Central memory CD8-positive, alpha-beta T cell (primary cell): Measurements from ENCODE around the gene GNS.
A peak's percentile ranks its signal among the peaks of the same experiment; 100 is the strongest.
"Not testable (repeated sequence)": the region's sequence is repeated elsewhere in the genome, so short reads cannot be mapped to it uniquely, and the experiment has no call there.

Experiments
- ATAC-seq: fragments of 150-1000 bp; cut with Tn5 transposase; replicated peaks from 2 replicates; pipeline ENCODE4 v1.10.0; 2022; ENCODE audit warnings: mild to moderate bottlenecking, moderate FRiP score, moderate number of reproducible peaks; ENCODE audit not compliant: poor library complexity, severe bottlenecking; ENCODE audit errors: extremely low read depth
- DNase-seq, 2 donors: peaks; one replicate each; pipeline ENCODE4 v3.0.0; 2021; ENCODE audit warnings: low spot score in 2 of 2
- H3K27ac Mint-ChIP-seq: one replicate; pipeline ENCODE4 v1.8.0; 2022; ENCODE audit warnings: low read depth, mild to moderate bottlenecking, moderate library complexity, mixed read lengths
- H3K27me3 Mint-ChIP-seq: one replicate; pipeline ENCODE4 v1.8.0; 2022; ENCODE audit warnings: mixed read lengths
- H3K36me3 Mint-ChIP-seq: one replicate; pipeline ENCODE4 v1.8.0; 2022; ENCODE audit warnings: mild to moderate bottlenecking, moderate library complexity, mixed read lengths; ENCODE audit not compliant: insufficient read depth
- H3K4me1 Mint-ChIP-seq: one replicate; pipeline ENCODE4 v1.8.0; 2022; ENCODE audit warnings: mixed read lengths
- H3K4me3 Mint-ChIP-seq: one replicate; pipeline ENCODE4 v1.8.0; 2022; ENCODE audit warnings: mild to moderate bottlenecking, moderate library complexity, mixed read lengths
- H3K9me3 Mint-ChIP-seq: one replicate; pipeline ENCODE4 v1.8.0; 2022; ENCODE audit warnings: mixed read lengths

The GNS gene

GRCh38 chr12:64700532-64700931 lies 58.7 kb downstream of the GNS start:
- no peak overlapping the region for H3K4me3 Mint-ChIP-seq

GRCh38 chr12:64699504-64700115 lies 59.6 kb downstream of the GNS start:
- Mint-ChIP-seq H3K9me3 (no peaks in the 10 kb centered on the region), H3K27me3 (no peaks in the 10 kb centered on the region), H3K27ac (peak overlapping the region; percentile 84), H3K4me3 (no peak overlapping the region), H3K36me3 (peaks cover 36% of the 10 kb centered on the region), H3K4me1 (peaks cover 42% of the 10 kb centered on the region)
- no peak for DNase-seq
- no peak for ATAC-seq

More at GRCh38 chr12:64700532-64700931, 58.7 kb downstream of the GNS start:
- Mint-ChIP-seq H3K9me3 (no peaks in the 10 kb centered on the region), H3K27me3 (no peaks in the 10 kb centered on the region), H3K4me1 (peaks cover 36% of the 10 kb centered on the region), H3K27ac (peak overlapping the region; percentile 84), H3K36me3 (peaks cover 28% of the 10 kb centered on the region)
- ATAC-seq, result no peak
- DNase-seq, result no peak

- no peaks in the 10 kb centered on the region for H3K9me3 Mint-ChIP-seq
- H3K27ac Mint-ChIP-seq, result peak overlapping the region; percentile 50
- H3K36me3 Mint-ChIP-seq, result peaks cover 52% of the 10 kb centered on the region
These were observed 63.0 kb downstream of the GNS start for GRCh38 chr12:64696080-64696741.

GRCh38 chr12:64695550-64695949 lies 63.7 kb downstream of the GNS start:
- peaks cover 59% of the 10 kb centered on the region for H3K4me1 Mint-ChIP-seq

More at GRCh38 chr12:64696080-64696741, 63.0 kb downstream of the GNS start:
- Mint-ChIP-seq H3K4me3 (no peak overlapping the region), H3K4me1 (peaks cover 65% of the 10 kb centered on the region), H3K27me3 (no peaks in the 10 kb centered on the region)
- no peak for ATAC-seq
- DNase-seq, result no peak

GRCh38 chr12:64694130-64695040 lies 64.8 kb downstream of the GNS start:
- no peaks in the 10 kb centered on the region for H3K27me3 Mint-ChIP-seq
- H3K4me1 Mint-ChIP-seq, result peaks cover 52% of the 10 kb centered on the region
- DNase-seq (no peak), ATAC-seq (no peak)
- H3K4me3 Mint-ChIP-seq, result no peak overlapping the region
- no peaks in the 10 kb centered on the region for H3K9me3 Mint-ChIP-seq
- H3K36me3 Mint-ChIP-seq, result peaks cover 55% of the 10 kb centered on the region
- H3K27ac Mint-ChIP-seq, result peak overlapping the region; percentile 50

More at GRCh38 chr12:64695550-64695949, 63.7 kb downstream of the GNS start:
- Mint-ChIP-seq H3K27me3 (no peaks in the 10 kb centered on the region), H3K27ac (peak overlapping the region; percentile 50), H3K36me3 (peaks cover 51% of the 10 kb centered on the region), H3K9me3 (no peaks in the 10 kb centered on the region), H3K4me3 (no peak overlapping the region)
- DNase-seq (no peak), ATAC-seq (no peak)

GRCh38 chr12:64691795-64692583 lies 67.2 kb downstream of the GNS start:
- H3K9me3 Mint-ChIP-seq, result no peaks in the 10 kb centered on the region
- H3K4me3 Mint-ChIP-seq, result no peak overlapping the region
- peaks cover 60% of the 10 kb centered on the region for H3K4me1 Mint-ChIP-seq

GRCh38 chr12:64691227-64691794 lies 67.9 kb downstream of the GNS start:
- Mint-ChIP-seq H3K27me3 (no peaks in the 10 kb centered on the region), H3K27ac (peak overlapping the region; percentile 80), H3K36me3 (peaks cover 71% of the 10 kb centered on the region), H3K9me3 (no peaks in the 10 kb centered on the region), H3K4me1 (peaks cover 56% of the 10 kb centered on the region), H3K4me3 (no peak overlapping the region)
- DNase-seq (no peak), ATAC-seq (no peak)

More at GRCh38 chr12:64691795-64692583, 67.2 kb downstream of the GNS start:
- DNase-seq, result no peak
- no peak for ATAC-seq
- peaks cover 69% of the 10 kb centered on the region for H3K36me3 Mint-ChIP-seq
- peak overlapping the region; percentile 80 for H3K27ac Mint-ChIP-seq
- no peaks in the 10 kb centered on the region for H3K27me3 Mint-ChIP-seq

GRCh38 chr12:64690236-64690635 lies 69.0 kb downstream of the GNS start:
- H3K27ac Mint-ChIP-seq, result peak overlapping the region; percentile 80

GRCh38 chr12:64688715-64689114 lies 70.5 kb downstream of the GNS start:
- no peak overlapping the region for H3K4me3 Mint-ChIP-seq
- H3K36me3 Mint-ChIP-seq, result peaks cover 73% of the 10 kb centered on the region

More at GRCh38 chr12:64690236-64690635, 69.0 kb downstream of the GNS start:
- not testable (repeated sequence) for DNase-seq, H3K4me3 Mint-ChIP-seq, ATAC-seq, H3K27me3 Mint-ChIP-seq, H3K9me3 Mint-ChIP-seq
- Mint-ChIP-seq H3K4me1 (peaks cover 50% of the 10 kb centered on the region), H3K36me3 (peaks cover 73% of the 10 kb centered on the region)

GRCh38 chr12:64688219-64688618 lies 71.0 kb downstream of the GNS start:
- H3K27ac Mint-ChIP-seq, result peak overlapping the region; percentile 57
- H3K9me3 Mint-ChIP-seq, result no peaks in the 10 kb centered on the region
- peaks cover 52% of the 10 kb centered on the region for H3K4me1 Mint-ChIP-seq
- ATAC-seq (no peak), DNase-seq (no peak)
- no peaks in the 10 kb centered on the region for H3K27me3 Mint-ChIP-seq
- no peak overlapping the region for H3K4me3 Mint-ChIP-seq
- peaks cover 73% of the 10 kb centered on the region for H3K36me3 Mint-ChIP-seq

More at GRCh38 chr12:64688715-64689114, 70.5 kb downstream of the GNS start:
- H3K27me3 Mint-ChIP-seq, result no peaks in the 10 kb centered on the region
- no peak for DNase-seq
- peak overlapping the region; percentile 57 for H3K27ac Mint-ChIP-seq
- no peak for ATAC-seq
- no peaks in the 10 kb centered on the region for H3K9me3 Mint-ChIP-seq
- H3K4me1 Mint-ChIP-seq, result peaks cover 49% of the 10 kb centered on the region

GRCh38 chr12:64687816-64688215 lies 71.4 kb downstream of the GNS start:
- H3K27me3 Mint-ChIP-seq, result no peaks in the 10 kb centered on the region
- DNase-seq, result no peak
- no peak for ATAC-seq
- no peak overlapping the region for H3K4me3 Mint-ChIP-seq
- no peaks in the 10 kb centered on the region for H3K9me3 Mint-ChIP-seq
- H3K4me1 Mint-ChIP-seq, result peaks cover 56% of the 10 kb centered on the region
- peaks cover 73% of the 10 kb centered on the region for H3K36me3 Mint-ChIP-seq
- H3K27ac Mint-ChIP-seq, result peak overlapping the region; percentile 57
